ENCODE data around the gene AMIGO3. TPM values are rescaled to one million over a fixed set of nuclear protein-coding genes. Genes with fewer than 3 reads are reported as not detected.

The AMIGO3 gene
- total RNA-seq, 4 donors from 2014 or later = 1.3 to 2.2 TPM; not detected in 2

DNA sequence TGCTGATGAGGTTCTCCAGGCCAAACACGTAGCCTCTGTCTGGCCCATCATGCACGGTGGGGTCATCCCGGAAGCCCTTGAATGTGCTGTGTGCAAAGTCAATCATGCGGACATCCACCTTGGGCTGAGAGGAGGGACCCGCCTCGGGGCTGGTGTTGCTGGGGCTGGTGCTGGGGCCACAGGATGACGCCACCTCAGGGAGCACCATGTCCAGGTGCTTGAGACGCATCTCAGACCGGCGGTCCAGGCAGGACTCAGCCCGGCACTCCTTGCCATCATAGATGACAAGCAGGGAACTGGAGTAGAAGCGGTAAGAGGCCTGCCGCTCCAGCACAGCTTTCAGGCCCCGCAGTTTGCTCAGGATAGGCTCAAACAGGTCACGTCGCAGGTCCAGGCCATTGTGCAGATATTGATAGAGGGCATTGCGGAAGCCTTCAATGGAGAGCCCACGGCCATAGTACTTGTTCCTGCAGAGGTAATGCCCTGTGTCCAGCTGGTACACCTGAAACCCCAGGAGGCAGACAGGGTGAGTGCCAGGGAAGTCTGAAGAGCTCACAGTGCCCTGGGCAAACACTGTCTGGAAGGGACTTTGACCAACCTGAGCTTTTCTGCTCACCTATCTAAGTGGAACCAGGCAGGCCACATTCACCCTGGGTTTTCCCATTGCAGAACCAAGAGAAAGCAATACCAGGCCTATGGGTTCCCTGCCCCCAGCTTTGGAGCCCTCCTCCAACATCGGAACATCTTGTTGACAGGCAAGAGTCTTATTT lies 7.9 kb upstream of the AMIGO3 start:
- H3K27ac ChIP-seq = no peak overlapping the region
- intact Hi-C loops (cut with DNase I) = no loop called here
- WGBS, 2 donors = 78 to 100% methylated on average over 5 to 7 of the region's 19 CpGs
- TF ChIP-seq, protein P1, sequence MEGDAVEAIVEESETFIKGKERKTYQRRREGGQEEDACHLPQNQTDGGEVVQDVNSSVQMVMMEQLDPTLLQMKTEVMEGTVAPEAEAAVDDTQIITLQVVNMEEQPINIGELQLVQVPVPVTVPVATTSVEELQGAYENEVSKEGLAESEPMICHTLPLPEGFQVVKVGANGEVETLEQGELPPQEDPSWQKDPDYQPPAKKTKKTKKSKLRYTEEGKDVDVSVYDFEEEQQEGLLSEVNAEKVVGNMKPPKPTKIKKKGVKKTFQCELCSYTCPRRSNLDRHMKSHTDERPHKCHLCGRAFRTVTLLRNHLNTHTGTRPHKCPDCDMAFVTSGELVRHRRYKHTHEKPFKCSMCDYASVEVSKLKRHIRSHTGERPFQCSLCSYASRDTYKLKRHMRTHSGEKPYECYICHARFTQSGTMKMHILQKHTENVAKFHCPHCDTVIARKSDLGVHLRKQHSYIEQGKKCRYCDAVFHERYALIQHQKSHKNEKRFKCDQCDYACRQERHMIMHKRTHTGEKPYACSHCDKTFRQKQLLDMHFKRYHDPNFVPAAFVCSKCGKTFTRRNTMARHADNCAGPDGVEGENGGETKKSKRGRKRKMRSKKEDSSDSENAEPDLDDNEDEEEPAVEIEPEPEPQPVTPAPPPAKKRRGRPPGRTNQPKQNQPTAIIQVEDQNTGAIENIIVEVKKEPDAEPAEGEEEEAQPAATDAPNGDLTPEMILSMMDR (IDR thresholded peaks at IDR 0.05) = no peak
- no peak for TF ChIP-seq POLR2A (IDR thresholded peaks at IDR 0.05)
- H3K27me3 ChIP-seq = no peaks in the 10 kb centered on the region
- H3K9me3 ChIP-seq = no peaks in the 10 kb centered on the region
- peaks cover 18 to 78% (median 28%) of the 10 kb centered on the region in 3 donors for H3K36me3 ChIP-seq
- DNase-seq = no peak
- no peak overlapping the region for H3K4me3 ChIP-seq
- peaks cover 14 to 33% (median 15%) of the 10 kb centered on the region in 3 donors for H3K4me1 ChIP-seq

DNA sequence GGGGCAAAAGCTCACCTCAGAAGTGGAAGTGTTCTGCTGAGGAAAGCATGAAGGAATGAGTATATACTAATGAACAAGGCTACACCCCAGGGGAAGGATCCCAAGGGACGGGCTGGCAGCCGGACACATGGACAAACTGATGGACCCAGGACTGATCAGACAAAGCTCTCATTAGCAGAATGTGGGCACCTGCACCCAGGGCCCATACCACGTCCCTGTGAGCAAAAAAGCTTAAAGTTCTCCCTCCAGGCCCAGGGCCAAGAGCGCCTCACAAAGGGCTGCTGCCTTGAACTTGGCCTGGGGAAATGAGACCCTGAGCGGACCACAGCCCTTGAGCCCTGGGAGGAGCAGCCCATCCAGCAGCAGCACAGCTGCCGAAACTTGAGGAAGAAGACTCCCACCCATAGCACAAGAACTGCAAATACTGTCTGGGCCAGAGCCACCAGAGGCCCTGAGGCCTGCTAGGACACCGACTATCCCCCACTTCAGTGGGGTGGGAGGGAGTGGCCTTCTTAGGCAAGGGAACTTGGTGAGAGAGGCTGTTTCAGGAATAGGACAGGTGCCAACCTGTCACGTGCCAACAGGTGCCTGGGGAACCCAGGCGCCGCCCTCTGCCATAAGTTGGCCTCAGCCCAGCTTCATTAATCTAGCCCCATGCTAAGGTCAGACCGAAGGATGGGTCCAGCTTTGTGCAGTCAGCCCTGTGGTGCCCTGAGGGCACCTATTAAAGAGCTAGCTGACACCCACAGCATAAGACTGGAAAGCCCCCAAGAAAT lies 6.6 kb upstream of the AMIGO3 start:
- H3K27ac ChIP-seq = peak overlapping the region in 1 of 4 donors; percentile 100
- H3K9me3 ChIP-seq = no peaks in the 10 kb centered on the region
- H3K4me3 ChIP-seq = no peak overlapping the region
- intact Hi-C loops (cut with DNase I) = no loop called here
- H3K27me3 ChIP-seq = no peaks in the 10 kb centered on the region
- WGBS, 2 donors = 83 to 84% methylated on average over 6 to 8 of the region's 11 CpGs
- peaks cover 16 to 46% (median 18%) of the 10 kb centered on the region in 3 donors for H3K4me1 ChIP-seq
- no peak for DNase-seq
- H3K36me3 ChIP-seq = peaks cover 18 to 78% (median 19%) of the 10 kb centered on the region in 3 donors
- no peak for TF ChIP-seq POLR2A (IDR thresholded peaks at IDR 0.05)
- TF ChIP-seq, protein P1 (IDR thresholded peaks at IDR 0.05) = no peak

- H3K36me3 ChIP-seq = peaks cover 11 to 72% (median 18%) of the 10 kb centered on the region in 3 donors
- no peak for TF ChIP-seq POLR2A (IDR thresholded peaks at IDR 0.05)
- TF ChIP-seq, protein P1 (IDR thresholded peaks at IDR 0.05) = no peak
- H3K4me1 ChIP-seq = peaks cover 20 to 61% (median 21%) of the 10 kb centered on the region in 3 donors
- peak overlapping the region; percentile 57 to 100 (median 98) for H3K4me3 ChIP-seq
- H3K27me3 ChIP-seq = no peaks in the 10 kb centered on the region
- 4 to 13% methylated on average over 5 to 6 of the region's 6 CpGs for WGBS, 2 donors
- intact Hi-C loops (cut with DNase I) = no loop called here
- no peak for DNase-seq
- no peaks in the 10 kb centered on the region for H3K9me3 ChIP-seq
- peak overlapping the region; percentile 87 to 100 (median 96) for H3K27ac ChIP-seq
Measured at GRCh38 chr3:49724586-49724985, 5.1 kb upstream of the AMIGO3 start.

DNA sequence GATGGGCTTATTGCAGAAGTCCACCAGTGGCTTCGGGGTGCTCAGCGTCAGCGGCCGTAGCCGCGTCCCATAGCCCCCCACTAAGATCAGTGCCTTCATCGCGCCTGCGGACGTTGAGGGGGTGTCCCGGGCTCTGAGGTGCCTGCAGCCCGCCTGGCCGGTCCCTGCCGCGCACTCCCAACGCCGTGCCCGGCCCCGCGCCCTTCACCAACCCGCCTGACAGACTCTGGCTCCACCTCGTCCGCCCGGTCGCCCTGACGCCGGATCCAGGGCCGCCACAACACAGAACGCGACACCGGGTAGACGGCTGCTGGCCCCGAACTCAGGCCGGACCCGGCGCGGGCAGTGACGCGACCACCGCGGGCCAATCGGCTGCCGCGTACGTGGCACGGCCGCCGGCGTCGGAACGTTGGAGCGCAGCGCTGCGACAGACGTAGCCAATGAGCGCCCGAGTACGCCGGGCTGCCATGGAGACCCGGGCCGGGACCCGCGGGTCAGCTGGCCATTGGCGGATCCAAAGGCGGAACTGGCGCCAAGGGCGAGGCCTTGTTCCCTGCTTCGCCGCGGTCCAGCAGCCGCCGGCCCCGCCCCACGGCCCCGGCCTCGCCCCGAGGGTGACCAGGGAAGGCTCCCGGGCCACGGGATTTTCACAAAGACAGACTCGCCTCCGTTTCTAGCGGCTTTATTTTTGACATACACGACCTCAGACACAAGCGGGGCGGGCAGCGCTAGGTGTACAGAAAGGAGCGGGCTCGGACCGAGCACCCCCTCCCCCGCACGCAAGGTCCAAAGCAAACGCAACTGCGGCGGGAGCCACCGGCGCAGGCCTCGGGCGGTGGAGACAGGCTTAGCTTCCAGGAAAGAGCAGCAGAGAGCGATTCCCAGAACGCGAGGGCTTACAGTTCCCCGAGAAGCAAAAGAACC lies 4.4 kb upstream of the AMIGO3 start, which contains the start of gene GMPPB:
Gene GMPPB (minus strand): TSS at position 324 of the 924 bp plus-strand sequence. CDS start 225 bp downstream, at position 99.
- peak; percentile 73 for DNase-seq
- no peaks in the 10 kb centered on the region for H3K27me3 ChIP-seq
- intact Hi-C loops (cut with DNase I) = no loop called here
- peak within 1 kb of the TSS; percentile 87 to 100 (median 99) for H3K27ac ChIP-seq
- TF ChIP-seq POLR2A (IDR thresholded peaks at IDR 0.05) = peak in 3 of 4 donors; percentile 6 to 73 (median 44)
- TF ChIP-seq, protein P1 (IDR thresholded peaks at IDR 0.05) = no peak
- peak within 1 kb of the TSS; percentile 57 to 100 (median 98) for H3K4me3 ChIP-seq
- WGBS, 2 donors = 0 to 3% methylated on average over 2 to 8 of the region's 102 CpGs
- H3K9me3 ChIP-seq = no peaks in the 10 kb centered on the region
- H3K4me1 ChIP-seq = peaks cover 25 to 68% (median 27%) of the 10 kb centered on the region in 3 donors
- H3K36me3 ChIP-seq = peaks cover 11 to 66% (median 18%) of the 10 kb centered on the region in 3 donors
